CD14-positive monocyte (primary cell): ENCODE data around the gene SPATA16. TPM values are rescaled to one million over a fixed set of nuclear protein-coding genes. Genes with fewer than 3 reads are reported as not detected.

Source experiments
- DNase-seq, 3 donors: peaks; one replicate each; pipeline ENCODE4 v3.0.0-alpha.2; 2011 to 2022
- H2AFZ ChIP-seq: 2 replicates; pipeline ENCODE4 v1.6.0; 2012; ENCODE audit warnings: mild to moderate bottlenecking, low read depth, low read length, inconsistent platforms; ENCODE audit not compliant: insufficient read depth, poor library complexity, severe bottlenecking
- H3K27ac ChIP-seq, 2 donors: 1 replicate in 1 of 2; 2 replicates in 1 of 2; pipeline ENCODE4 v1.5.1; 2012 to 2013; ENCODE audit warnings: low read length in 2 of 2, control low read depth in 1 of 2, inconsistent platforms in 1 of 2, low read depth in 1 of 2, mild to moderate bottlenecking in 1 of 2
- H3K27me3 ChIP-seq, 2 donors: one replicate each; pipeline versions ENCODE4 v1.6.0 to v1.6.1; 2011 to 2013; ENCODE audit warnings: low read length in 2 of 2; ENCODE audit not compliant: control insufficient read depth in 2 of 2, insufficient read depth in 2 of 2
- H3K36me3 ChIP-seq, 2 donors: replicated peaks in 1 of 2; 1 replicate in 1 of 2; 2 replicates in 1 of 2; pipeline versions ENCODE4 v1.5.1 to v1.6.1; 2012 to 2013; ENCODE audit warnings: low read length in 2 of 2, control low read depth in 1 of 2, inconsistent platforms in 1 of 2, mild to moderate bottlenecking in 1 of 2; ENCODE audit not compliant: insufficient read depth in 2 of 2, control insufficient read depth in 1 of 2
- H3K4me1 ChIP-seq, 2 donors: 1 replicate in 1 of 2; 2 replicates in 1 of 2; pipeline versions ENCODE4 v1.5.1 to v1.6.1; 2012 to 2013; ENCODE audit warnings: low read length in 2 of 2, control low read depth in 1 of 2, inconsistent platforms in 1 of 2, mild to moderate bottlenecking in 1 of 2, moderate library complexity in 1 of 2; ENCODE audit not compliant: insufficient read depth in 2 of 2, control insufficient read depth in 1 of 2
- H3K4me2 ChIP-seq: replicated peaks from 2 replicates; pipeline ENCODE3; 2012; ENCODE audit warnings: low read length, moderate library complexity, mild to moderate bottlenecking; ENCODE audit not compliant: poor library complexity, severe bottlenecking; ENCODE audit errors: extremely low read depth
- H3K4me3 ChIP-seq, 3 experiments: fragments of 200-600 bp in 1 of 3; sonication (generic) in 1 of 3; replicated peaks in 1 of 3; 1 replicate in 2 of 3; 2 replicates in 1 of 3; pipeline ENCODE4 v1.5.1; 2011 to 2013; ENCODE audit warnings: low read length in 3 of 3, mild to moderate bottlenecking in 3 of 3, control low read depth in 2 of 3, low read depth in 2 of 3, inconsistent platforms in 1 of 3, moderate library complexity in 1 of 3
- H3K79me2 ChIP-seq: 2 replicates; pipeline ENCODE4 v1.6.0; 2012; ENCODE audit warnings: mild to moderate bottlenecking, control low read depth, inconsistent platforms, low read length, moderate library complexity; ENCODE audit not compliant: insufficient read depth
- H3K9ac ChIP-seq: 2 replicates; pipeline ENCODE4 v1.6.0; 2017; ENCODE audit warnings: low read length, mild to moderate bottlenecking; ENCODE audit not compliant: insufficient read depth, poor library complexity, severe bottlenecking
- H3K9me3 ChIP-seq, 2 donors: replicated peaks in 1 of 2; 1 replicate in 1 of 2; 2 replicates in 1 of 2; pipeline versions ENCODE4 v1.5.1 to v1.6.1; 2012 to 2013; ENCODE audit warnings: low read length in 2 of 2, control low read depth in 1 of 2; ENCODE audit not compliant: control insufficient read depth in 1 of 2, insufficient read depth in 1 of 2
- H4K20me1 ChIP-seq: 2 replicates; pipeline ENCODE4 v1.6.0; 2012; ENCODE audit warnings: mild to moderate bottlenecking, low read length, control low read depth, moderate library complexity; ENCODE audit not compliant: insufficient read depth
- H3K27ac Mint-ChIP-seq, 7 donors: one replicate each; pipeline ENCODE4 v1.8.0; 2020; ENCODE audit warnings: mild to moderate bottlenecking in 7 of 7, mixed read lengths in 7 of 7, moderate library complexity in 6 of 7, inconsistent platforms in 2 of 7
- H3K27me3 Mint-ChIP-seq, 3 donors: one replicate each; pipeline ENCODE4 v1.8.0; 2021 to 2022; ENCODE audit warnings: low read depth in 3 of 3, mild to moderate bottlenecking in 3 of 3, mixed read lengths in 3 of 3, moderate library complexity in 3 of 3, inconsistent platforms in 1 of 3
- H3K36me3 Mint-ChIP-seq, 2 donors: one replicate each; pipeline ENCODE4 v1.8.0; 2020; ENCODE audit warnings: mixed read lengths in 2 of 2, inconsistent platforms in 1 of 2, mild to moderate bottlenecking in 1 of 2
- H3K4me1 Mint-ChIP-seq: one replicate; pipeline ENCODE4 v1.8.0; 2020; ENCODE audit warnings: mild to moderate bottlenecking, mixed read lengths
- H3K4me3 Mint-ChIP-seq, 2 donors: one replicate each; pipeline ENCODE4 v1.8.0; 2020; ENCODE audit warnings: mild to moderate bottlenecking in 2 of 2, mixed read lengths in 2 of 2, moderate library complexity in 1 of 2
- H3K9me3 Mint-ChIP-seq, 7 donors: one replicate each; pipeline ENCODE4 v1.8.0; 2020 to 2022; ENCODE audit warnings: mixed read lengths in 7 of 7, mild to moderate bottlenecking in 6 of 7, moderate library complexity in 6 of 7, inconsistent platforms in 2 of 7
- WGBS: methylation state at CpG from one replicate; pipeline ENCODE4 v1.1.5; 2013; ENCODE audit warnings: missing lambda C conversion rate; ENCODE audit not compliant: insufficient coverage; 5-methylcytosine and 5-hydroxymethylcytosine counted together
- intact Hi-C, 2 donors: fragments of 100-400 bp; cut with micrococcal nuclease; formaldehyde crosslinking; loops; one replicate each; pipeline versions ENCODE4 v1.15.0 to v1.15.1; 2023
- polyA plus RNA-seq, 3 donors: library from polyadenylated mRNA; depleted of rRNA in 1 of 3; unstranded in 2 of 3; stranded (reverse) in 1 of 3; fragments of 300-500 nt in 2 of 3; fragments of >200 nt in 1 of 3; fragmentation: Illumina TruSeq in 2 of 3; gene quantifications; 1 replicate in 2 of 3; 2 replicates in 1 of 3; pipeline ENCODE4 v1.2.3, GENCODE V29; 2012 to 2021
- TF ChIP-seq, protein P1 (sequence below): fragments of 200-600 bp; IDR thresholded peaks from one replicate; pipeline ENCODE4 v1.8.0; 2022; ENCODE audit warnings: antibody characterized with exemption, mild to moderate bottlenecking

SPATA16 gene
- polyA plus RNA-seq, 3 donors: not detected

DNA sequence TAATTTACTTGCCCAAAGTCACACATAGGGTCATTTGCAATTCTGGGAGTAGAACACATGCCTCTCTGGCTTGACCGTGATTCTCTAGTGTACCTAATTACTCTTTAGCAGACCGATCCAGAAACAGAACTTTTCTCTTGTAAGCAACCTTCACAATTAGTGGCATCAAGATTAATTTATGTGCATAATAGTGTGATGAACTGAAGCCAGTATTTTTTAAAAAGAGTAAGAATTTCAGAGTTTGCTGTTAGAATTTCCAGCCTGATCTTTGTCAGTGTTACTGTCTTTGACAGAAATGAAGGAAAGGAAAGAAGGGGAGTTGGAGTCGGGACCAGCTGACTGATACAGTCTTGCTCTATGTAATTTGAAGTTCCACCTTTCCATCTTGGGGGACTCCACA, 137.1 kb downstream of the SPATA16 start:
- intact Hi-C loops: no loop called here
- no peaks in the 10 kb centered on the region for H3K36me3 ChIP-seq
- no peak for DNase-seq
- Mint-ChIP-seq H3K27ac (no peak overlapping the region), H3K4me3 (no peak overlapping the region), H3K4me1 (no peaks in the 10 kb centered on the region), H3K36me3 (no peaks in the 10 kb centered on the region), H3K27me3 (peaks cover 2 to 4% (median 4%) of the 10 kb centered on the region in 3 donors), H3K9me3 (peaks cover 0 to 5% (median 2%) of the 10 kb centered on the region in 7 donors)
- no peak overlapping the region for H2AFZ ChIP-seq
- no peak overlapping the region for H3K4me2 ChIP-seq
- no CpG with 5 or more reads among the region's 3 CpGs for WGBS
- H3K4me1 ChIP-seq: no peaks in the 10 kb centered on the region
- no peak overlapping the region for H3K9ac ChIP-seq
- H3K27me3 ChIP-seq: no peaks in the 10 kb centered on the region
- no peak overlapping the region for H3K4me3 ChIP-seq
- no peak overlapping the region for H3K27ac ChIP-seq
- H3K9me3 ChIP-seq: no peaks in the 10 kb centered on the region
- TF ChIP-seq, protein P1, sequence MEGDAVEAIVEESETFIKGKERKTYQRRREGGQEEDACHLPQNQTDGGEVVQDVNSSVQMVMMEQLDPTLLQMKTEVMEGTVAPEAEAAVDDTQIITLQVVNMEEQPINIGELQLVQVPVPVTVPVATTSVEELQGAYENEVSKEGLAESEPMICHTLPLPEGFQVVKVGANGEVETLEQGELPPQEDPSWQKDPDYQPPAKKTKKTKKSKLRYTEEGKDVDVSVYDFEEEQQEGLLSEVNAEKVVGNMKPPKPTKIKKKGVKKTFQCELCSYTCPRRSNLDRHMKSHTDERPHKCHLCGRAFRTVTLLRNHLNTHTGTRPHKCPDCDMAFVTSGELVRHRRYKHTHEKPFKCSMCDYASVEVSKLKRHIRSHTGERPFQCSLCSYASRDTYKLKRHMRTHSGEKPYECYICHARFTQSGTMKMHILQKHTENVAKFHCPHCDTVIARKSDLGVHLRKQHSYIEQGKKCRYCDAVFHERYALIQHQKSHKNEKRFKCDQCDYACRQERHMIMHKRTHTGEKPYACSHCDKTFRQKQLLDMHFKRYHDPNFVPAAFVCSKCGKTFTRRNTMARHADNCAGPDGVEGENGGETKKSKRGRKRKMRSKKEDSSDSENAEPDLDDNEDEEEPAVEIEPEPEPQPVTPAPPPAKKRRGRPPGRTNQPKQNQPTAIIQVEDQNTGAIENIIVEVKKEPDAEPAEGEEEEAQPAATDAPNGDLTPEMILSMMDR: no peak
- H3K79me2 ChIP-seq: no peaks in the 10 kb centered on the region
- H4K20me1 ChIP-seq: no peaks in the 10 kb centered on the region

DNA sequence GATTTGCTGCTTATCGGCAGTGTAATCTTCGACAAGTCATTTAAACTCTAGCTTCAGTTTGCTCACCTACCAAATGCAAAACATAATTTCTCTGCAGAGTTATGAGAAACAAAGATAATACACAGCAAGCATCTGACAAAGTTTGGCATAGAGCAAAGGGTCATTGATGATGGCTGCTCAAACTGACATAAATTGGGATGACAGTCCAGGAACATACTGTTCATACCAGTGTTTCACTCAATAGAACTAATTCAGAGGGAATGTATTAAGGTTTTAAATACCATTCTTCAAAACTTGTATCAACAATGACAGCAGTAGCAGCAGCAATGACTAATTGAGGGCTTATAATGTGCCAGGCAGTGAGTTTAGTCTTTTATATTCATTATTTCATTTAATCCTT, 137.6 kb downstream of the SPATA16 start:
- 100% methylated on average over 2 of the region's 2 CpGs for WGBS
- no peaks in the 10 kb centered on the region for H3K9me3 ChIP-seq
- H3K36me3 Mint-ChIP-seq: no peaks in the 10 kb centered on the region

More for the DNA sequence above, 137.6 kb downstream of the SPATA16 start:
- Mint-ChIP-seq H3K4me3 (no peak overlapping the region), H3K9me3 (peaks cover 0 to 5% (median 2%) of the 10 kb centered on the region in 7 donors), H3K27ac (no peak overlapping the region), H3K27me3 (peaks cover 2 to 4% (median 4%) of the 10 kb centered on the region in 3 donors), H3K4me1 (no peaks in the 10 kb centered on the region)
- Histone ChIP-seq H3K4me3 (no peak overlapping the region), H3K27me3 (no peaks in the 10 kb centered on the region), H3K4me1 (no peaks in the 10 kb centered on the region), H3K4me2 (no peak overlapping the region), H3K9ac (no peak overlapping the region), H3K79me2 (no peaks in the 10 kb centered on the region), H3K27ac (no peak overlapping the region), H2AFZ (no peak overlapping the region), H4K20me1 (no peaks in the 10 kb centered on the region), H3K36me3 (no peaks in the 10 kb centered on the region)
- intact Hi-C loops: no loop called here
- TF ChIP-seq, protein P1: no peak
- no peak for DNase-seq
